ENCODE results near the gene ELP1.

- TF ChIP-seq REST (IDR thresholded peaks at IDR 0.05; ENCODE audit: insufficient read depth in 1 of 2, low read depth in 2 of 2, low read length in 2 of 2) = no peak
- no peak for TF ChIP-seq FOXP2 (optimal IDR thresholded peaks at IDR 0.05; ENCODE audit: borderline replicate concordance, extremely low read depth, extremely low read length, insufficient read depth)
- TF ChIP-seq POLR2AphosphoS5 (IDR thresholded peaks at IDR 0.05; ENCODE audit: low read depth, low read length) = no peak
- TF ChIP-seq SIN3A (IDR thresholded peaks at IDR 0.05; ENCODE audit: borderline replicate concordance, insufficient read depth, low read length) = no peak
- TF ChIP-seq TAF1 (IDR thresholded peaks at IDR 0.05; ENCODE audit: borderline replicate concordance, insufficient read depth, low read length) = no peak
These were observed 49.2 kb downstream of the ELP1 start for GRCh38 chr9:108884701-108885100.

All from PFSK-1 (cell line).